Ovary (tissue), 9 donors: Measurements from ENCODE around the gene IP6K1. TPM values are rescaled to one million over a fixed set of nuclear protein-coding genes. Genes with fewer than 3 reads are reported as not detected.

ENCODE experiments used
- DNase-seq, 5 donors: peaks; one replicate each; pipeline ENCODE4 v3.0.0-alpha.2; 2019 to 2020
- H3K27ac ChIP-seq, 2 donors: fragments of 200-600 bp; one replicate each; pipeline versions ENCODE4 v1.5.1 to v1.8.0; 2019 to 2022
- H3K27me3 ChIP-seq: fragments of 200-600 bp; one replicate; pipeline ENCODE4 v1.8.0; 2022
- H3K36me3 ChIP-seq: fragments of 200-600 bp; sonication (generic); one replicate; pipeline ENCODE4 v1.5.1; 2019
- H3K4me1 ChIP-seq: one replicate; pipeline ENCODE4 v1.8.1; 2013; ENCODE audit warnings: mild to moderate bottlenecking, moderate library complexity; ENCODE audit not compliant: insufficient read depth
- H3K4me3 ChIP-seq: fragments of 200-600 bp; sonication (generic); one replicate; pipeline ENCODE4 v1.5.1; 2017
- H3K9me3 ChIP-seq, 2 donors: fragments of 200-600 bp in 1 of 2; sonication (generic) in 1 of 2; one replicate each; pipeline versions ENCODE4 v1.5.1 to v1.8.1; 2013 to 2019; ENCODE audit warnings: mild to moderate bottlenecking in 1 of 2, moderate library complexity in 1 of 2
- CTCF ChIP-seq, 3 donors: fragments of 450-650 bp in 2 of 3; fragments of 200-600 bp in 1 of 3; IDR thresholded peaks; one replicate each; pipeline versions ENCODE4 v1.5.1 to v1.8.0; 2016 to 2022; ENCODE audit warnings: antibody characterized with exemption in 3 of 3, mild to moderate bottlenecking in 1 of 3
- EP300 ChIP-seq: sonication (generic); formaldehyde crosslinking; IDR thresholded peaks from one replicate; pipeline ENCODE4 v1.6.1; 2017; ENCODE audit warnings: antibody characterized with exemption
- POLR2A ChIP-seq: fragments of 450-650 bp; IDR thresholded peaks from one replicate; pipeline ENCODE4 v1.6.1; 2017; ENCODE audit warnings: antibody characterized with exemption, mild to moderate bottlenecking, moderate library complexity
- WGBS, 3 donors: extraction: QIAGEN DNeasy Blood & Tissue Kit in 1 of 3; methylation state at CpG; one replicate each; pipeline versions ENCODE4 v1.1.5 to v1.1.7; 2013 to 2017; 5-methylcytosine and 5-hydroxymethylcytosine counted together
- intact Hi-C, 4 donors: fragments of 100-400 bp; cut with DNase I; formaldehyde crosslinking; loops; one replicate each; pipeline versions ENCODE4 v1.11.0 to v1.15.1; 2022 to 2023
- polyA plus RNA-seq, 2 donors: library from polyadenylated mRNA; stranded (reverse); fragments of 200-250 nt in 1 of 2; fragments of 350-450 nt in 1 of 2; fragmentation: Illumina TruSeq in 1 of 2; extraction: RNeasy Lipid Tissue Mini Kit (QIAGEN cat#74804) in 1 of 2; gene quantifications; one replicate each; pipeline ENCODE4 v1.2.3, GENCODE V29; 2013 to 2014
- total RNA-seq, 7 donors: library from RNA; depleted of rRNA in 2 of 7; stranded (reverse); fragments of >200 nt in 2 of 7; fragmentation: NEBNext Ultra II Directional in 3 of 7; extraction: Animal tissue kit (Norgen Biotek cat#: 25700) in 3 of 7; gene quantifications; one replicate each; pipeline versions ENCODE4 v1.1.0 to v1.2.4, GENCODE V29; 2016 to 2023
- donor health status: DM: no; HTN: no; CAD: no; lungs with moderate emphysema.
- donor health status: DM: no; HTN: no; CAD: no.
- donor health status: Bipolar disorder and iron deficiency.
- donor health status: DM: yes; HTN: yes; CAD: no.
- donor health status: DM: no; HTN: no; CAD: no.
- donor health status: DM: yes; HTN: yes; CAD: no.

IP6K1 gene
- total and polyA plus RNA-seq, 9 donors = 27.9 to 52.4 (median 47.0) TPM

DNA sequence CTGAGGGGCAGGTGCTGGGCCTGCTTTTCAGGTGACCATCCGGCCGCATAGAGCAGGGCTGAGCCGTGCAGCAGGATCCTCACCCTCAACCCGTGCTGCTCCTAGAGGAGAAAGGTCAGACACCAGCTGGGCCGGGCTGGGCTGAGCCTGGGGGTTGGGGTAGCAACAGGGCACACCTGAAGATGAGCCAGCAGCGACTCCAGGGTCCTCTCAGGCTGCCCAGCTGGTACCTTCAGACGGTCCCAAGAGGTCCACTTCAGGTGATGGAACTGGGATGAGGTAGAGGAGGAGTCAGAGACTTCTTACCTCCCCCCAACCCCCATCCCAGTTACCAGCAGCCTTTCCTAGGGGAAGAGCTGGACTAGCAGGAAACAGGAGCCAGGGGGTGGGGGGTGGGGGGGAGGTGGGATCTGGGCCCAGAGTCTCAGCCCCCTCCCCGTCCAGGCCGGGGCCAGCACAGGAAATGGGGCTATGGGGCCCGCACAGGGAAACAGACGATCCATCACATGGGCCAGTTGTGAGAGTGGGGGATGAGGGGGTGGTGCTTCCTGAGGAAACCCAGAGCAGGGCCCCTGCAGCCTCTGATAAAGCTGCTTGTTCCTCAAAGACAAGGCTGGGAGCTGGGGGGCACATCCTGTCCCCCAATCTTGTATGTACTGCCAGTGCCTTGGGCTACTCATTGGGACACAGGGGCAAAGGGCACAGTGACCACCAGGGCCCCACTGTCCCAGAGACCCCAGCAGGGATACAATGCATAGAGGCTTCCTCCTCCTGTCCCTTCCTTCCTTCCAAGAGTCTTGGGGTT, 19.8 kb upstream of the IP6K1 start:
- Histone ChIP-seq H3K36me3 (no peaks in the 10 kb centered on the region), H3K9me3 (no peaks in the 10 kb centered on the region), H3K4me3 (no peak overlapping the region), H3K4me1 (peaks cover 11% of the 10 kb centered on the region), H3K27me3 (no peaks in the 10 kb centered on the region), H3K27ac (peak overlapping the region; percentile 74 to 83)
- intact Hi-C loops = loop anchor here in 2 of 4 donors (2.0 to 10.0 kb wide), 2 partner anchors 33 to 99 kb away; partner anchors contain the start of gene MST1R (in 1 of the 2)
- WGBS, 3 donors = 36 to 43% (median 42%) methylated on average over 11 of the region's 11 CpGs
- no peak for TF ChIP-seq CTCF (IDR thresholded peaks at IDR 0.05)
- no peak for TF ChIP-seq POLR2A
- no peak for TF ChIP-seq EP300
- DNase-seq = peak in 4 of 5 donors; percentile 46 to 67 (median 63)

DNA sequence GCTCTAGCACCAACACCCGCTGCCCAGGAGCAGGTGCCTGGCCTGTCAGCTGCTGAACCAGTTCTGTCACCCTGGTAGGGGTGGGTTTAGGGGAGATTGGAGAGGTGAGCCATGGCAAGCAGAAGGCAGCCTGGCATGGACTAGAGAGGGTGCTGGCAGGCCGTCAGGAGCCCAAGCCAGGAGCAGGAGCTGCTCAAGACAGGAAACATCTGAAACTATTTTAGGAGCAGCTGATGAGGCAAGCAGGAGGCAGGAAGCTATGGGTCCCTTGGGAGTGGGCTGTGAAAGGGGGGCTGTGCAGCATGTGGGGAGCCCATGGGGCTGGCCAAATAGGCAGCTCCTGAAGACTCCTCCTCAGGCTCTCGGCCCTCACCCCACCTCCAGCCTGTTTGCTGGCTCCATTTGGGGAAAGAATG, 19.0 kb upstream of the IP6K1 start:
- peaks cover 11% of the 10 kb centered on the region for H3K4me1 ChIP-seq
- H3K9me3 ChIP-seq = no peaks in the 10 kb centered on the region
- no peak overlapping the region for H3K4me3 ChIP-seq
- intact Hi-C loops = loop anchor here in 2 of 4 donors (2.0 to 10.0 kb wide), 2 partner anchors 33 to 99 kb away; partner anchors contain the start of gene MST1R (in 1 of the 2)
- H3K27ac ChIP-seq = peak overlapping the region; percentile 74 to 83
- WGBS, 3 donors = 39 to 47% (median 42%) methylated on average over 3 of the region's 3 CpGs
- peak; percentile 74 to 89 (median 84) for DNase-seq
- no peaks in the 10 kb centered on the region for H3K27me3 ChIP-seq
- H3K36me3 ChIP-seq = no peaks in the 10 kb centered on the region
- TF ChIP-seq CTCF (IDR thresholded peaks at IDR 0.05) = no peak
- no peak for TF ChIP-seq EP300
- no peak for TF ChIP-seq POLR2A

DNA sequence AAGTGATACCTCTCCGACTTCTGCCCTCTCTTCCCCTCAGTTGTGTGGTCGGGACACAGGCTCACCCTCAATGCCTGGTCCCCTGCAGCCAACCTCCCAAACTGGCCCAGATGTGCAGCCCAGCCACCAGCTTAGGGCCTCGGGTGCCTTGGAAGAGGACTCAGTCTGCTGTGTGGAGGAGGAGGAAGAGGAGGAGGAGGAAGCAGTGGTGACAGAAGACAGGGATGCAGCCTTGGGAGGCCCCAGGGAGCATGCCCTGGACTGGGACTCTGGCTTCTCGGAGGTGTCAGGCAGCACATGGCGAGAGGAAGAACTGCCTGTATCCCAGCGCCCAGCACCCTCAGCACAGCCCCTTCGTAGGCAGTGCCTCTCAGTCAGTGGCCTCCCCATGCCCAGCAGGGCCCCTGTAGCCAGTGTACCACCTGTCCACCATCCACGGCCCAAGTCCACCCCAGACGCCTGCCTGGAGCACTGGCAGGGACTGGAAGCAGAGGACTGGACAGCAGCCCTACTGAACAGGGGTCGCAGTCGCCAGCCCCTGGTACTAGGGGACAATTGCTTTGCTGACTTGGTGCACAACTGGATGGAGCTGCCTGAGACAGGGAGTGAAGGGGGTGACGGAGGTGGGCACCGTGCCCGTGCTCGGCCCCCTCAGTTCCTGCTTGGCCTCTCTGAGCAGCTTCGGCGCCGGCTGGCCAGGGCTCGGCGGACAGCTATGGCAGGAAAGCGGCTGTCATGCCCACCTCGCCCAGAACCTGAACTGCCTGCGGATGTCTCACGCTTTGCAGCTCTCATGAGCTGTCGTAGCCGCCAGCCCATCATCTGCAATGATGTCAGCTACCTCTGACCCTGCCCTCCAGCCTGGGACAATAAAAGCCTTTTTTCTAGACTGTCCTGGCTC, 18.0 kb upstream of the IP6K1 start:
- WGBS, 3 donors = 67 to 75% (median 68%) methylated on average over 24 to 26 of the region's 26 CpGs
- H3K27ac ChIP-seq = no peak overlapping the region
- intact Hi-C loops = loop anchor here in 2 of 4 donors (2.0 to 10.0 kb wide), 2 partner anchors 34 to 100 kb away; partner anchors contain the start of gene MST1R (in 1 of the 2)
- peak in 3 of 5 donors; percentile 43 to 54 (median 48) for DNase-seq
- no peaks in the 10 kb centered on the region for H3K36me3 ChIP-seq
- TF ChIP-seq EP300 = no peak
- no peak for TF ChIP-seq CTCF (IDR thresholded peaks at IDR 0.05)
- no peak for TF ChIP-seq POLR2A
- H3K4me3 ChIP-seq = peak overlapping the region; percentile 67
- no peaks in the 10 kb centered on the region for H3K9me3 ChIP-seq
- no peaks in the 10 kb centered on the region for H3K27me3 ChIP-seq
- peaks cover 11% of the 10 kb centered on the region for H3K4me1 ChIP-seq

DNA sequence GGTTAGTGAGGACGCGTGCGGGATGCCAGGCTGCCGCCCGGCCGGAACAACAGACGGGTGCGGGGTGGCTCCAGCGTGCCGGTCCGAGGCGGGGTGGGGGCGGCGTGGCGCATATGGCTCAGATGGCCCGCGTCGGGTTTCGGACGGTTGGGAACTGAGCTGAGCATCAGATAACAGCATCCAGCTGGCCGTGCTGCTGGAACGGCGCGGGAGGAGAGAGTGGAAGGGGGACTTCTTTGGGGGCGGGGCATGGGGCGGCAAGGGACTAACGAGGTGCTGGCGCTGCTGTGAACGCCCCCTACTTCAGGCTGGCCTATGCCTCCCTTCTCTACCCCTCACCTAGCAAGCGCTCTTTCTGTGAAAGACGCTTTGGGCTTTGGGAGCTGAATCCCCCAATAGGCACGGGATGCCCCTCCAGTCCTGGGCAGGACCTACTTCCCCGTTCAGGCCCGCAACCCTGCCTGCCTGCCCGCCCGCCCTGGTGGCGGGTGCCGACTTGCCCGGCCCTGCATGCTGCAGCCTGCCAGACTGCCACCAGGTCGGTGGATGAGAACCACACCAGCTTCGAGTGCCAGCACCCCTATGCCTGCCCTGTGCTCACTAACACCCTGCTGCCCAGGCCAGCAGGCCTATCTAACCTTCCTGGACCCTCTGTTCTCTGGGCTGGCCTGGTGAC, 17.3 kb upstream of the IP6K1 start:
- peaks cover 11% of the 10 kb centered on the region for H3K4me1 ChIP-seq
- WGBS, 3 donors = 1 to 3% (median 2%) methylated on average over 28 to 41 of the region's 41 CpGs

More for the DNA sequence above, 17.3 kb upstream of the IP6K1 start:
- DNase-seq = peak in 2 of 5 donors; percentile 36 to 50
- H3K27ac ChIP-seq = peak overlapping the region; percentile 50 to 92
- intact Hi-C loops = loop anchor here (2.0 to 10.0 kb wide), 3 partner anchors 35 to 101 kb away; partner anchors contain the start of gene MST1R (in 1 of the 4)
- H3K27me3 ChIP-seq = no peaks in the 10 kb centered on the region
- TF ChIP-seq CTCF (IDR thresholded peaks at IDR 0.05) (no peak), EP300 (no peak), POLR2A (no peak)
- H3K36me3 ChIP-seq = no peaks in the 10 kb centered on the region
- peak overlapping the region; percentile 67 for H3K4me3 ChIP-seq
- H3K9me3 ChIP-seq = no peaks in the 10 kb centered on the region
